Measurements from ENCODE around the gene TP53. TPM values are rescaled to one million over a fixed set of nuclear protein-coding genes. Genes with fewer than 3 reads are reported as not detected.

TP53 gene
- total and polyA plus RNA-seq, 4 donors: 22.3 to 57.0 (median 27.5) TPM

DNA sequence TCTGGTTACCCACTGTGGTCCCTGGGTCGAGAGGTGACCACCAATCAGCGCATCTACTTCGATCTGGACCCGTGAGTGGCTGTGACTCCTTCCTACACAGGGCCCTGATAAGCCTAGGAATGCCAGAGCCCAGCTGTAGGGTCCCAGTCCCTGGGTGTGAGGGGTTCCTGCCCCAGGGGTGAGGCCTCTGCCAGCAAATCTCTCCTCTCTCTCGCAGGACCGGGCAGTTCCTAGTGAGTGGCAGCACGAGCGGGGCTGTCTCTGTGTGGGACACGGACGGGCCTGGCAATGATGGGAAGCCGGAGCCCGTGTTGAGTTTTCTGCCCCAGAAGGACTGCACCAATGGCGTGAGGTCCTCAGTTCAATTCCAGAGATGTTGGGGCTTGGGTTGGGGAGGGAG lies 15.5 kb upstream of the TP53 start:
- WGBS, 2 donors: 93 to 97% methylated on average over 13 of the region's 13 CpGs
- TF ChIP-seq, protein P1, sequence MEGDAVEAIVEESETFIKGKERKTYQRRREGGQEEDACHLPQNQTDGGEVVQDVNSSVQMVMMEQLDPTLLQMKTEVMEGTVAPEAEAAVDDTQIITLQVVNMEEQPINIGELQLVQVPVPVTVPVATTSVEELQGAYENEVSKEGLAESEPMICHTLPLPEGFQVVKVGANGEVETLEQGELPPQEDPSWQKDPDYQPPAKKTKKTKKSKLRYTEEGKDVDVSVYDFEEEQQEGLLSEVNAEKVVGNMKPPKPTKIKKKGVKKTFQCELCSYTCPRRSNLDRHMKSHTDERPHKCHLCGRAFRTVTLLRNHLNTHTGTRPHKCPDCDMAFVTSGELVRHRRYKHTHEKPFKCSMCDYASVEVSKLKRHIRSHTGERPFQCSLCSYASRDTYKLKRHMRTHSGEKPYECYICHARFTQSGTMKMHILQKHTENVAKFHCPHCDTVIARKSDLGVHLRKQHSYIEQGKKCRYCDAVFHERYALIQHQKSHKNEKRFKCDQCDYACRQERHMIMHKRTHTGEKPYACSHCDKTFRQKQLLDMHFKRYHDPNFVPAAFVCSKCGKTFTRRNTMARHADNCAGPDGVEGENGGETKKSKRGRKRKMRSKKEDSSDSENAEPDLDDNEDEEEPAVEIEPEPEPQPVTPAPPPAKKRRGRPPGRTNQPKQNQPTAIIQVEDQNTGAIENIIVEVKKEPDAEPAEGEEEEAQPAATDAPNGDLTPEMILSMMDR (IDR thresholded peaks at IDR 0.05; ENCODE audit: control extremely low read depth, extremely low read depth): no peak
- Histone ChIP-seq H3K27ac (ENCODE audit: low read depth in 1 of 2, low read length in 1 of 2) (no peak overlapping the region), H3K4me3 (no peak overlapping the region), H3K4me1 (ENCODE audit: control insufficient read depth in 5 of 5, insufficient read depth in 5 of 5, low read length in 5 of 5) (peaks cover 0 to 22% (median 3%) of the 10 kb centered on the region in 5 donors), H3K36me3 (ENCODE audit: control insufficient read depth in 4 of 4, insufficient read depth in 4 of 4, low read length in 4 of 4) (peaks cover 0 to 23% (median 6%) of the 10 kb centered on the region in 4 donors), H3K9ac (ENCODE audit: insufficient read depth in 1 of 2, low read length in 2 of 2) (no peak overlapping the region), H3K27me3 (ENCODE audit: control insufficient read depth in 3 of 3, insufficient read depth in 3 of 3, low read length in 2 of 3) (no peaks in the 10 kb centered on the region), H3K9me3 (ENCODE audit: control insufficient read depth in 4 of 4, insufficient read depth in 3 of 4, low read length in 3 of 4) (peaks cover 0 to 3% (median 0%) of the 10 kb centered on the region in 4 donors)
- DNase-seq (no peak), ATAC-seq (ENCODE audit: insufficient read depth, low FRiP score) (no peak)

DNA sequence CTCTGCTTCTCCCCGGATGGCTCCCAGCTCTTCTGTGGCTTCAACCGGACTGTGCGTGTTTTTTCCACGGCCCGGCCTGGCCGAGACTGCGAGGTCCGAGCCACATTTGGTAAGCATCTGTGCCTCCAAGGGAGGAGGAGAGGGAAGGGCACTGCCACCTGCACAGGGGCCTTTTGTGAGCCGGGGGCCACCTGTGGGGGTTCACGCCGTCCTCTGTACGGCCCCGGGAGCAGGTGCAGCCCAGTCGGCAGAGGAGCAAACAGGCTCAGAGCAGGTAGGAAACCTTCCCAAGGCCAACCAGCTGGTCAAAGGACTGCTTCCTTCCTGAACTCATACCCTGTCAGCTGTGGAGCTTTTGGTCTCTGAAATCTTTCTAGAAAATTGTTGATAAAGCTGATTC lies 14.4 kb upstream of the TP53 start:
- Histone ChIP-seq H3K36me3 (ENCODE audit: control insufficient read depth in 4 of 4, insufficient read depth in 4 of 4, low read length in 4 of 4) (peaks cover 0 to 23% (median 6%) of the 10 kb centered on the region in 4 donors), H3K9ac (ENCODE audit: insufficient read depth in 1 of 2, low read length in 2 of 2) (no peak overlapping the region), H3K4me3 (no peak overlapping the region), H3K27ac (ENCODE audit: low read depth in 1 of 2, low read length in 1 of 2) (no peak overlapping the region), H3K27me3 (ENCODE audit: control insufficient read depth in 3 of 3, insufficient read depth in 3 of 3, low read length in 2 of 3) (no peaks in the 10 kb centered on the region), H3K4me1 (ENCODE audit: control insufficient read depth in 5 of 5, insufficient read depth in 5 of 5, low read length in 5 of 5) (peaks cover 0 to 21% (median 3%) of the 10 kb centered on the region in 5 donors), H3K9me3 (ENCODE audit: control insufficient read depth in 4 of 4, insufficient read depth in 3 of 4, low read length in 3 of 4) (peaks cover 0 to 3% (median 0%) of the 10 kb centered on the region in 4 donors)
- DNase-seq: no peak
- WGBS, 2 donors: 96 to 97% methylated on average over 14 of the region's 14 CpGs
- no peak for ATAC-seq (ENCODE audit: insufficient read depth, low FRiP score)
- TF ChIP-seq, protein P1 (IDR thresholded peaks at IDR 0.05; ENCODE audit: control extremely low read depth, extremely low read depth): no peak

DNA sequence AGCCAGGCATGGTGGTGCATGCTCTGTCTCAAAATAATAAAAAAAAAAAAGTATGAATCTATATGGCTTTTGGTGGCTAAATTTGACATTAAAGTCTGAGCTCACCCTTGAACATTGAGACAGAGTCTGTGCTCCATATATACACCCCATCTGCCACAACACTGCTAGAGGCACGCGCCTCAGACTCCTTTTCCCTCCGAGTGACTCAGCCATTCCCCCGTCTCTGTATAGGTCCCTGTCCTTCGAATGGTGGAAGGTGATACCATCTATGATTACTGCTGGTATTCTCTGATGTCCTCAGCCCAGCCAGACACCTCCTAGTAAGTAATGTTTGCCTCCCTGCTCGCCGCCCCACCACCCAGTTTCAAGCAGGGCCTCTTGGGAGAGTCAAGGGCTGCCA lies 13.2 kb upstream of the TP53 start:
- peaks cover 0 to 3% (median 0%) of the 10 kb centered on the region in 4 donors for H3K9me3 ChIP-seq (ENCODE audit: control insufficient read depth in 4 of 4, insufficient read depth in 3 of 4, low read length in 3 of 4)
- H3K27ac ChIP-seq (ENCODE audit: low read depth in 1 of 2, low read length in 1 of 2): no peak overlapping the region
- no peak overlapping the region for H3K4me3 ChIP-seq
- no peaks in the 10 kb centered on the region for H3K27me3 ChIP-seq (ENCODE audit: control insufficient read depth in 3 of 3, insufficient read depth in 3 of 3, low read length in 2 of 3)
- TF ChIP-seq, protein P1 (IDR thresholded peaks at IDR 0.05; ENCODE audit: control extremely low read depth, extremely low read depth): no peak
- DNase-seq (no peak), ATAC-seq (ENCODE audit: insufficient read depth, low FRiP score) (no peak)
- WGBS, 2 donors: 96% methylated on average over 7 of the region's 7 CpGs
- H3K9ac ChIP-seq (ENCODE audit: insufficient read depth in 1 of 2, low read length in 2 of 2): no peak overlapping the region
- peaks cover 0 to 9% (median 2%) of the 10 kb centered on the region in 5 donors for H3K4me1 ChIP-seq (ENCODE audit: control insufficient read depth in 5 of 5, insufficient read depth in 5 of 5, low read length in 5 of 5)
- H3K36me3 ChIP-seq (ENCODE audit: control insufficient read depth in 4 of 4, insufficient read depth in 4 of 4, low read length in 4 of 4): peaks cover 0 to 23% (median 9%) of the 10 kb centered on the region in 4 donors

All from lung (tissue), 12 donors.